Left colon (tissue), 2 donors: ENCODE results near the gene ZFX. TPM values are rescaled to one million over a fixed set of nuclear protein-coding genes. Genes with fewer than 3 reads are reported as not detected.
"Not testable (repeated sequence)": the region's sequence is repeated elsewhere in the genome, so short reads cannot be mapped to it uniquely, and the experiment has no call there.

Experiments
- ATAC-seq: fragments of 200-7000 bp; cut with Tn5 transposase; one replicate; pipeline ENCODE4 v1.9.1; 2020; ENCODE audit warnings: mild to moderate bottlenecking, moderate library complexity
- DNase-seq, 2 donors: peaks; one replicate each; pipeline ENCODE4 v3.0.0-alpha.2; 2020
- intact Hi-C, 2 donors: fragments of 100-400 bp; cut with DNase I in 1 of 2; cut with micrococcal nuclease in 1 of 2; formaldehyde crosslinking; loops; one replicate each; pipeline versions ENCODE4 v1.11.2 to v1.14.0; 2022; cut with DNase I, micrococcal nuclease
- long read RNA-seq: library from polyadenylated mRNA; unstranded; transcript quantifications from one replicate; pipeline ENCODE4 v2.0.0, GENCODE V29; 2021
- total RNA-seq, 2 donors: library from RNA; stranded (reverse); fragmentation: NEBNext Ultra II Directional; extraction: Animal tissue kit (Norgen Biotek cat#: 25700); gene quantifications; one replicate each; pipeline ENCODE4 v1.2.1, GENCODE V29; 2021
- donor health status: DM: no; HTN: no; CAD: no.
- donor health status: DM: yes; HTN: yes; CAD: no.

ZFX gene
- 10 to 100 TPM; 41.8 to 52.3 TPM for total RNA-seq
- long read RNA-seq, full-length matches to known transcripts: 1 of 12 reads
- long read RNA-seq, partial matches to known transcripts: 4 of 12 reads
- long read RNA-seq, other reads (novel, unspliced or antisense): 7 of 12 reads

DNA sequence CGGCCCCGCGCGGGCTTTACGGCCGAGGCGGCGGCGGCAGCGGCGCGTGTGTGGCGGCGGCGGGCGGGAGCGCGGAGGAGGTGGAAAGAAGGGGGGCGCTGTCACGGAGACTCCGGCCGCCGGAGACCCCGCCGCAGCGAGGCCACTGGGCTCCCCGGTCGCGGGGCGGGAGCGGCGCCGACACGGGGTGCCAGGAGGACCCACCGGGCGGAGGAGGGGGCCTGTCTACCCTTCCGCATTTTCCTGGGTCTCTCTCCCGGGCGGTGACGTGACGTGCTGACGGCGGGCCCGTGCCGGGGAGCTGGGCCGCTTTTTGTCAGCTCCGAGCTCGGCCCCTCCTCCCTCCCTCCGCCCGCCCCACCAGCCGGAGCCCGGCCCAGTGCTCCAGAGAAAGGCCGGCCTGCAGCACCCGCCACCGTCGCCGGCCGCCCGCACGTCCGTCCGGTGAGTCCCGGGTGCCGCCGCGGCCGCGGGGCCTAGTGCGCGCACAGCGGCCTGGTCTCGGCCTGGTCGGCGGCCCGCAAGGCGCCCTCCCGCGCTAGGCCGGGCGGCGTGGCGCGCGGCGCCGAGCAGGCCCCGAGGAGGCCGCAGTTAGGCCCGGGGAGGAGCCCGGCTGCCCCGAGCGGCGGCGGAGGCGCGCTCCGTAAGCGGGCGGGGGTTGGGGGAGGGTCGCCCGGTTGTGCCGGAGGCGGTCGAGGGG, at the start of gene ZFX:
Gene ZFX (plus strand): TSS at position 379 of the 700 bp plus-strand sequence. CDS start 23,014 bp downstream, outside the sequence.
- DNase-seq (peak; percentile 72 to 81), ATAC-seq (peak; percentile 69)
- intact Hi-C loops: no loop called here

DNA sequence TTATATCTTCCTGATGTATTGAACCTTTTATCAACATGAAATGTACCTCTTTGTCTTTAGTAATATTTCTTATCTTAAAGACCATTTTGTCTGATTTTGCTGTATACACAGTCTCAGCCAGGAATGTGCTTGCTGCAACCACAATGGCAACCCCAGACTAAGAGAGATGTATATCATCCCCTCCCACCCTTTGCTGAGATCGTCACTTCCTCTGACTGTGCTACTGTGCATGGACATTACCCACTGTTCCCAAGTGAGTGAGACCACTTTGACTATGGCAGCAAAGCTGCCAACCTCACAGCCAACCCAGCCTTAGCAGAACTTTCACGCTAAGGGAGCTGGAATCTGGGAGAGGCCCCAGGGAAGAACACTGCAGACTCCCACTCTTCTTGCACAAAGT, 48.8 kb upstream of the ZFX start:
- intact Hi-C loops: no loop called here
- ATAC-seq (no peak), DNase-seq (no peak)

DNA sequence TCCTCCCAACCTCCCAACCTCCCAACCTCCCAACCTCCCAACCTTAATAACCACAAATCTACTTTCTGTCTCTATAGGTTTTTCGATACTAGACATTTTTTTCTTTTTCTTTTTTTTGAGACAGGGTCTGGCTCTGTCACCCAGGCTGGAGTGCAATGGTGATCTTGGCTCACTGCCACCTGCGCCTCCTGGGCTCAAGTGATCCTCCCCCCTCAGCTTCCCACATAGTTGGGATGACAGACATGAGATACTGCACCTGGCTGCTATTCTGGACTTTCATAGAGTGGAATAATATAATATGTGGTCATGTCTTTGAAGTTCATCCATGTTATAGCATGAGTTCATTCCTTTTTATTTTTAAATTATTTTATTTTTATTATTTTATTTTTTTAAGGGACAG, 39.5 kb upstream of the ZFX start:
- no peak for ATAC-seq
- intact Hi-C loops: no loop called here
- DNase-seq: no peak

DNA sequence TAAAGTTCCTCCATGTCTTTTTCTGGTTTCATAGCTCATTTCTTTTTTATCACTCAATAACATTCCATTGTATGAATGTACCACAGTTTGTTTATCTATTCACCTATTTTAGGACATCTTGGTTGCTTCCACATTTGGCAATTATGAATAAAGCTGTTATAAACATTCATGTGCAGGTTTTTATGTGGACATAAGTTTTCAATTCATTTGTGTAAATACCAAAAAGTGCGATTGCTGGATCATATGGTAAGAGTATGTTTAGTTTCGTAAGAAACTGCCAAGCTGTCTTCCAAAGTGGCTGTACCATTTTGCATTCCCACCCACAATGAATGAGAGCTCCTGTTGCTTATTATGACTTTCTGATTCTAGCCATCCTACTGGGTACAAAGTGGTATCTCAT, 36.3 kb upstream of the ZFX start:
- DNase-seq (no peak), ATAC-seq (no peak)
- intact Hi-C loops: no loop called here

DNA sequence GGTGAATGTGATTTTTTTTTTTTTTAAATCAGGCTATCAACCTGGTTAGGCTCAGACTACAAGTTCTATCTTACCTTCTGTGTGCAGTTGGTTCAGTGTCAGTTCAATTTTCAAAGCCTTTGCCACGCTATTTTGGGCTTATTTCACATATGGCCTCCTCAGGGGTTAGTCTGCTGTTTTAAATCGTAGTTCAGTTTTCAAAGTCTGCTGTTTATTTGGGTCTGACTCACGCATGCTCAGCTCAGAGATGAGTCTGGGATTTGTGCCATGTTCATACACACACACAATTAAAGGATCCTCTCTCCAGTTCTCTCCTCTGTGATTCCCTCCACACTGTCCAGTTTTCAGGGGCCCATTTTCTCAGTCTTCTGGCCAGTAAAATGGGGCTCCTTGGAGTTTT, 32.3 kb upstream of the ZFX start:
- ATAC-seq (no peak), DNase-seq (no peak)
- intact Hi-C loops: no loop called here

DNA sequence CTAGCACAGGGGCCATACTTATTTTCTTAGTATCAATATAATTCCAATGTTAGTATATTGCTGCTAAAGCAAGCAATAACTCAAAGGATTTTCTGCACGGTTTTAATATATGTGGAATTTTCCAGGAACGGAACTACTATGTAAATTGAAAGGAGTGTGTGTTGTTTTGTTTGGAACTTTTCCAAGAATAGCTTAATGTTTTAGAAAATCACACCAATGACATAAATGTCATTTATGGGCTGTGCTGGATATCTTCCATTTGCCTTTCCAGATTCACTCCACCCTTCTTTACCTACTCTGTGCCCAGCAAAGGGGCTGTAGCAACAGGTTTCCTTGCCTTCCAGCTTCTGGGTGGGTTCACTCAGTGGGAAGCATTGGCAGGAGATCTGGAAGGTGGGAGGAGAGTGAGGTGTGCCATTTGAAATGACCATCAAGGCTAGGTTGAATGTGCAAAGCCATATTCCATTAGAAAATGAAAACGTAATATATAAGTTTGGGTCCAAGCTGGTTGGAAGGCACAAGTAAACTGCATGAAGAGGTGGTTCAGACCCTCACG, 25.2 kb upstream of the ZFX start:
- intact Hi-C loops: no loop called here
- ATAC-seq (no peak), DNase-seq (no peak)

DNA sequence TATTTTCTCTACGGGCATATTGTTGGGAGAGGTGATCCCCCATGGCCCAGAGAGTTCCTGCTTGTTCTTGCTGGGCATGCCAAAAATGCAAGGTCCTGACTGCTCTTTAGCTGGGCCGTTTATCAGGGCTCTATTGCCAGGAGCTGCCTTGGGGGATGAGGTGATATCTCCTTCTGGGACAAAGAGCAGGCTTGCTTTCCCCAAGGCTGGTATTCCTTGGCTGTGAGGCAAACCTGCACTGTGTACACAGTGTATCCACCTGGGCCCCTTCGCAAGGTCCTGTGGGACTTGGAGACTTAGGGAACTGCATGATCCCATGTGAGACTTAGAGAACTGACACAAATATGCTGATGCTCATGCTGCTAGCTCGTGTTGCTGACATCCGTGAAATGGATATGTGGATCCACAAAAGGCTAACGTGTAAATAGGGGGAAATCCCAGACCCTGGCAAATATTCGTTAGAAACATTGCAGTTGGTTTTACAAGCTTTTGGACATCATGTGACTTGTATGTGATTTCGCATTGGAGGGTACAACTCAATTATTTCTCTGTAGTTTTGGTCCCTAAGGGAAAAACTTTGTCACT, 24.4 kb upstream of the ZFX start:
- intact Hi-C loops: no loop called here
- no peak for ATAC-seq
- no peak for DNase-seq

DNA sequence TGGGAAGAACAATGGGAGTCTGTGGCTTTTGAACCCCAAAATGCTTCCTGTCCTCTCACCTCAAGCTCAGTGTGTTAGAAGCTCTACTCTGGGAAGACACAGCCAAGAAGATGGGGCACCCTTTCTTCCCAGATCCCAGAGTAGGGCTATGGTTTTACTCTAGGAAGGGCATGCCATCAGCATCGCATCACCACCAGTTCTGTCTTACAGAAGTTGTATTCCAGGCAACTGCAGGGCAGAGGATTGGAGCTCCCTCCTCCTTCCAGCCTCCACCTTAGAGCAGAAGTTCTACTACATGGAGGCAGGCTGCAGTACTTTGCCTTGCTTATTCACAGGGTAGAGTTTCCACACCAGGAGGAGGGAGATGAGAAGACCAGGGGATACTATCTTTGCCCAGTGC, 18.1 kb upstream of the ZFX start:
- DNase-seq: no peak
- intact Hi-C loops: no loop called here
- ATAC-seq: no peak

DNA sequence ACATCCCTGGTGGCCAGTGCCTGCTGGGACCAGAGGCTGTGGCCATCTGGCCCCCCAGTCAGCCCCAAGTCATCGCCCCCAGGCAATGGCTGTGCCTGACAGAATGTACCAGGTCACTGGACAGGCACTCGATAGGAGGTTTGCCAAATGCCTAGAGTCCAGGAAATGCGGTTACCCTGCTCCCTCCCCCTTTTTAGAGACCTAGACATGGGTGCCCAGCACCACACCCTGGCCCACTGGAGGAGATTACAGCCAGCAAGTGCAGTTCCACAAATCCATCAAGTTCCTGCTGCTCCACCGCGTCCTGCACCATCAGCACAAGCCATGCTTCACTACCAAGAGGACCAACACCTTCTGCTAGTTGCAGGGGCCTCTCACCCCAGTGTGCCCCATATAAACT, 16.2 kb upstream of the ZFX start:
- ATAC-seq: no peak
- intact Hi-C loops: no loop called here

DNA sequence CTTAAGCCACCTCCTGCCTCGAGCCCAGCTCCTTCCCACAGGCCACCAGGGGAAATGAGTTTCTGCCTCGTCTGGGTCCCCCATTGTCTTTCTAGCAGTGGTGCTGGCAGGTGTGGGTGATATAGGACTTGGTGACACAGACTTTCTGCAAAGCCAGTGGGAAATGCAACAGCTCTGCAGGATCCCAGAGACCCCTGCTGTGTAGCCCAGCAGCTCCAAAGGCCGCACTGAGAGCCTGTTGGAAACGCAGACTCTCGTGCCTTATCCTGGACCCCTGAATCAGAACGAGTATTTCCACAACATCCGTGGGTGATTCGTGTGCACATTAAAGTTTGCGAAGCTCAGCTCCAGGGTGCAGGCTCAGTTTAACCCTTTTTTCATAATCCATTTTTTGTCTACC, 13.8 kb upstream of the ZFX start:
- intact Hi-C loops, ATAC-seq, DNase-seq: not testable (repeated sequence)

More for the DNA sequence above, 16.2 kb upstream of the ZFX start:
- no peak for DNase-seq

DNA sequence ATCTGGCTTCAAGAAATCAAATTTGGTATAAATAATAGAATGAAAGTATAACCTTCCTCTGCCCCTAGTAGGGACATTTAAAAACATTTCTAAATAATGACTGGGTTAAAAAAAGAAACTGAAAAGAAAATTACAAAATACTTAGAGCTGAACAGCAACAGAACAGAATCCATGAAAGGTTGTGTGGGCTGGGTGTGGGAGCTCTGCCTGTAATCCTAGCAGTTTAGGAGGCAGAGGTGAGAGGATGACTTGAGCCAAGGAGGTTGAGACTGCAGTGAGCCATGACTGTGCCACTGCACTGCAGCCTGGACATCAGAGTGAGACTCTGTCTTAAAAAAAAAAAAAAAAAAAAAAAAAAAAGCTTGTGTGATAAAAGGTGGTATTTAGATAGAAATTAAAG, 12.3 kb upstream of the ZFX start:
- ATAC-seq (no peak), DNase-seq (no peak)
- intact Hi-C loops: no loop called here

DNA sequence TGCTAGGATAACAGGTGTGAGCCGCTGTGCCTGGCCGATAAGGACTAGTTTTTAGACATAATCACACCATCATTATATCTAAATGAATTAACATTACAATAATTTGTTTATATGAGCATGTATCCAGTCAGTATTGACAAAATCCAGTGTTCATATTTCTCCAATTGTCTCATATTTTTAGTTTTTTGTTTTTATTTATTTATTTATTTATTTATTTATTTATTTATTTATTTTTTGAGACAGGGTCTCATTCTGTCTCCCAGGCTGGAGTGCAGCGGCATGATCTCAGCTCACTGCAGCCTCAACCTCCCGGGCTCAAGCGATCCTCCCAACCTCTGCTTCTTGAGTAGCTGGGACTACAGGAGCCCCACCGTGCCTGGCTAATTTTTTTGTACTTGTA, 5.5 kb upstream of the ZFX start:
- intact Hi-C loops, DNase-seq, ATAC-seq: not testable (repeated sequence)

DNA sequence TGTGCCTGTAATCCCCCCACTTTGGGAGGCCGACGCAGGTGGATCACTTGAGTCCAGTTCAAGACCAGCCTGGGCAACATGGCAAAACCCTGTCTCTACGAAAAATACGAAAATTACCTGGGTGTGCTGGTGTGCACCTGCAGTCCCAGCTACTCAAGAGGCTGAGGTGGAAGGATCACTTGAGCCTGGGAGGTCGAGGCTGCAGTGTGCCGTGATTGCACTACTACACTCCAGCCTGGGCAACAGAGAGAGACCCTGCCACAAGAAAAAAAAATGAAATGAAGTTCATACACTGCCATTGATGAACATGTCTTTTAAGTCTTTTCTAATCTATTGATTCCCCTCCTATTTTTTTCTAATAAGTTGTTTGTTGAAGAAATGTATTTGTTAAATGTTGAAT, 5.0 kb upstream of the ZFX start:
- ATAC-seq (no peak), DNase-seq (no peak)
- intact Hi-C loops: no loop called here

DNA sequence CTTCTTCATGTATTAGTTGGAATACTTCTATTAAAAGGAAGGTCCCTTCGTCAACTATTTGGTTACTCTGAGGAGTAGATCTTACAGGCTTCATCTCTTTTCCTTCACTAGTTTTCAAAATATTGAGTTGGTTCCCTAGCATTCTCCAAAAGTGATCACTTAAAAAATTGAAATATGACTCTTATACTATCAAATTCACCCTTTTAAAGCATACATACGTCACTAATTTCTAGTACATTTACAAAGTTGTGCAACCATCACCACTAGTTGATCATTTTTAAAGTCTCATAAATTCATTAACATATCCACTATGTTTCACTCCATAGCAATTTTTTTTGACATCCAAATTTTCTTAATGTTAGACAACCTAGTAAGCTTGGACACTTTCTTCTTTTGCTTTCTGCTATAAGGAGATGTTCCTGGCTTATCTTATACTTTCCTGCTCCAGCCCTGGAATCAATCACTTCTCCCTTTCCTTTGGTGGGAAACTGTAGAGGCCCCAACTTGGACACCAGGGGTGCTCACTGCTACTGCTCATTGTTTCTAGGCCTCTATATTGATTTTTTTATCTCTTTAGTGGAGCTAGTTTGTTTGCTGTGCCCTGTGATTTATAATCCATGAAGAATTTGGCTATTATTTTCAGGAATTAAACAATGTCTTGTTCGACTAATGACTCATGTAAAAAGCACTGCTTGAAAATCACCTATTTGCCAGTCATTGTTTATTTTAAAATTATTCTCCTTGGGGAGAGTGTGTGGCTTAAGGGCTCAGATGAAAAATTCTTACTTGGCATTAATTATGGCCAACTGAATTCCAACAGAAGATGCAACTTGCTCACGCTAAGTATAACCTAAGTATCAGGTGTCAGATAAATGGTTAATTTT, 4.0 kb upstream of the ZFX start:
- DNase-seq: no peak
- ATAC-seq: no peak
- intact Hi-C loops: no loop called here

DNA sequence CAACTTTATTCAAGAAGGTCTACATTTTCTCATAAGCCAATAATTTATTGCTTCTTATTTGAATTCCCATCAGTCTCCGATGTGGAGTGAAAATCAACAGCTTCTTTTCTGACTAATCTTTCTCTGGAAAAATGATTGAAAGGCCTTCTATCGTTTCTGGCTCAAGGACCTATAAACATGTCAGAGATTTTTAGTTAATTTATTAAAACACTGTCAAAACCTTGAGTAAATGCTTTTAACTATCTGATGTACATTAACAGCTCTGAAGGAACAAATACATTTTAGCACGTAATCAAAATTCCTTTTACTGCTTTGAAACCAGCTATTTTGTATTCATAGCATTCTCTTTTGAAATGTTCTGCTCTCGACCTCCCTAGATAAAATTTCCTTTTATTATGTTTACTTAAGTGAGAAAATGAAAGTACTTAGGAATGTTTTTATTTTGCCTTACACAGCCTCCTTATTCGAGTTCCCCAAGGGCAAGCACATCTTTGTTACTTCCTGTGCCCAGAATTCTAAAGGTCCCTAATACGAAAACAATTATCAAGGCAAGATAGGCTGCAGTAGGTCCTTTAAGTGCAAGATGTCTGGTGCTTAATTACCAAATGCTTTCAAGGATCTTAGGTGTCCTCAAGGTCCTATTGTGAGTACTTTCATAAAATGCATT, 3.1 kb upstream of the ZFX start:
- ATAC-seq (no peak), DNase-seq (no peak)
- intact Hi-C loops: no loop called here

DNA sequence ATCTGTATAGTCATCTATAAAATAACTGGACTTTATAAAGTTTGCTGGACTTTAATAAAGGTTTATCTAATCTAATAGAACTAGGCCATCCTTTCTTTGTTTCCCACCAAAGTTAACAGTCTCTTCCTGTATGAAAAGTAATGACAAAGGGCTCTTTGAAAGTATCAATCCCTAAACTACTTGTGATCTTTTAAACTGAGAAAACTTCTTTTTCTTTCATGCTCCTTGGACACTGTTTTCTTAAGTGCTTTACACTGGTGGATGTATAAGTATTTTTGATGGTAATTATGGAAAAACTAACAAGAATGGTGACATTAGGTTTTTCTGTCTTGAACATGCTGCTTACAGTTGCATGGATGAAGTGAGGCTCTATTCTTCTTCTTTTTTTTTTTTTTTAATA, 2.4 kb upstream of the ZFX start:
- DNase-seq (no peak), ATAC-seq (no peak)
- intact Hi-C loops: no loop called here

DNA sequence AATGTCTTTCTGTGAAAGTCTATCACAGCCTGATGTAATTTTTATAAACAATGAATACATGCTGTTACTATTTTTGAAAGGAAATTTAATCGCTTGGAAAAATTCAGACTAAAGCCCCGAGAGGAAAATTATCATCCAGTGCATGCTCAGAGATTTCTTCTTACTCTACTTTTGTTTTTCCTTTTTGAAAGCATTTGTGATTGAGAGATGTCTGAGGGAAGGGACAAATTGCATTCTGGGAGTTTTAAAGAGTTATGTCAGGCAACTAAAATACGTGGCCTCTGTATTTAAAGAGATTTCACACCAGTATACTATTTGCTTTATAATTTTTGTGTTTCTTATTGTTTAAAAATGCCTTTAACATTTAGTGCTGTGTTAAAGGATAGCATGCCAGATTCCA, 1.4 kb upstream of the ZFX start:
- ATAC-seq: no peak
- intact Hi-C loops: no loop called here
- DNase-seq: no peak

DNA sequence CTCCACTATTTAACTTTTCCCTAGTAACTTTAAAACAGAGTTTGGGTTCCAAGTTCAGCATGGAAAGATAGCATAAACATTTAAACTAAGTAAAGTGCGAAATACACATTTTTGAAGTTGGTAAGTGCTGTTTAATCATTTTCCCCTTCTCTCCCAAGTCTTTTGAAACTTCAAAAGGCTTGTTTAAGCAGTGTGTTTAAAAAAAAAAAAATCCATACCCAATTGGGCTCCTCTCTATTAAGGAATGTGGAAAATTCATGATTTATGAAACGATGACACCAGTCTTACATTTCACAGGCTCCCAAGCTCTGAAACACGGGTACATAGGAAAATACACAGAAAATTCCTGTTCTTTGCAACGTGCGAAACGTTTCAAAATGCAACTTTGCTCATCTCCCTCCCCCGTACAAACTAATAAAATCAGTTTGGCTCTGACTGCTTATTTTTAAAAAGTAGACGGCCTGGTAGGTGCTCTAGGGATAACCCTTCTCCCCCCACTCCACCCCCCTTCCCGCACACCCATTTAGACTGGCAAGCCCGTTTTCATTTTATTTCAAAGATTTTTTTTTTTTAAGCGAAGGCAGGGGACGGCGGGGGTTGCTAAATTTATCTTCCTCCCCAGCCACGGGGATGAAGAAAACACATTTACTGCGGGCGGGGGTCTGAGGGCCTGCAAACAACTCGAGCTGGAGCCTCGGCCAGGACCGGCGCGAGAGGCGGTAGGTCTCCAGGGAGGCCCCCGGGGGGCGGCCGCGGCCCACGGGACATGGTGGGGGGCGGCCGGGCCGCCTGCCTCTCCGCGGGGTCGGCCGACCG, 786 bp upstream of the ZFX start:
- intact Hi-C loops: no loop called here
- ATAC-seq (no peak), DNase-seq (no peak)
